Muscle of leg (tissue), 11 donors: Measurements from ENCODE around the gene SMAD6. TPM values are rescaled to one million over a fixed set of nuclear protein-coding genes. Genes with fewer than 3 reads are reported as not detected.
A peak's percentile ranks its signal among the peaks of the same experiment; 100 is the strongest.
"Not testable (repeated sequence)": the region's sequence is repeated elsewhere in the genome, so short reads cannot be mapped to it uniquely, and the experiment has no call there.

ENCODE experiments used
- DNase-seq: peaks from one replicate; pipeline ENCODE4 v3.0.0; 2013
- H3K27ac ChIP-seq: one replicate; pipeline ENCODE4 v1.5.1; 2013; ENCODE audit warnings: mild to moderate bottlenecking, low read length, control low read depth
- H3K27me3 ChIP-seq: one replicate; pipeline ENCODE4 v1.6.1; 2013; ENCODE audit warnings: low read length; ENCODE audit not compliant: control insufficient read depth, insufficient read depth
- H3K36me3 ChIP-seq: one replicate; pipeline ENCODE4 v1.6.1; 2013; ENCODE audit warnings: low read length; ENCODE audit not compliant: control insufficient read depth, insufficient read depth
- H3K4me1 ChIP-seq: one replicate; pipeline ENCODE4 v1.6.1; 2013; ENCODE audit warnings: low read length; ENCODE audit not compliant: control insufficient read depth, insufficient read depth
- H3K4me3 ChIP-seq: one replicate; pipeline ENCODE4 v1.5.1; 2013; ENCODE audit warnings: low read length, control low read depth
- H3K9me3 ChIP-seq: replicated peaks from 2 replicates; pipeline ENCODE4 v1.6.1; 2013; ENCODE audit warnings: low read depth, low read length; ENCODE audit not compliant: control insufficient read depth
- WGBS: methylation state at CpG from one replicate; pipeline ENCODE4 v1.1.5; 2013; ENCODE audit warnings: missing lambda C conversion rate; ENCODE audit not compliant: insufficient coverage; 5-methylcytosine and 5-hydroxymethylcytosine counted together
- polyA plus RNA-seq, 8 donors: library from polyadenylated mRNA; unstranded; fragments of 120-200 nt; gene quantifications; one replicate each; pipeline versions ENCODE4 v1.2.1 to v1.2.3, GENCODE V29; 2013; ENCODE audit warnings: inconsistent platforms in 1 of 8, low replicate concordance in 1 of 8; ENCODE audit not compliant: insufficient read length in 8 of 8, insufficient read depth in 1 of 8
- total RNA-seq: library from RNA; stranded (reverse); fragments of 120-200 nt; gene quantifications from one replicate; pipeline ENCODE4 v1.2.4, GENCODE V29; 2013

Gene SMAD6
- total and polyA plus RNA-seq, 9 donors, result 2.3 to 8.3 (median 5.4) TPM

DNA sequence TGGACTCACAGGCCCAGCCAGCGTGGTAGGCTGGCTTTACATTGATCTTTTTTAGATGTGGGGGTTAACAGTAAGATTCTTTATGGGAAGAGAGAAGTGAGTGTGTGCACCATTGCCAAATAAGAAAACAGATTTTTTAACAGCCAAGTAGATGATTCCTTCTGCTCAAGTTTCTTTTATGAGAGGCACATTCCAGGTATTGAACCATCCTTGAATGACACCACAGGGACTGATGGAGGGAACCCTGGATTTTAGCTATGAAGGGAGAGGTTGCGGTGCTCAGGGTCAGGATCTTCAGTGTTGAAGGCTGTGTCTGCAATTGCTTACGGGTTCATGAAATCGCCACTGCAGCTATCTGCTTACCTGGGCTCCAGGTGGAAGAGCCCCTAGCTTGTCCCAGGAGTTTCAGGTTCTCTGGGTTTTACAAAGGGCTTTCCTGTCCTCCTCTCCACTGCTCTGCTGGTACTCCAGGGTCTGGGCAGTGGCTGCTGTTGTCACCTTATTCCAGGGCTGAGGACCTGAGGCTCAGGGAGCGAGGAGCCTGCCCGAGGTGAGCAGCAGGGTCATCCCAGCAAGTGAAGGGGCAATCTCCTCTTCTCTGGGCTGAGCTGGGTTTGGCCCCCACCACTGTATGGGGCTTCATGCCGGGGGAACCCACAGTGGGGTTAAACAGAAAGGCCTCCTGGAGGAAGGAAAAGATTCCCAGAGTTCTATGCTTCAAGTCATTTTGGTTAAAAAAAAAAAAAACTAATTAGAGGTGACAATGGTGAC is 53.4 kb downstream of the SMAD6 start:
- no peaks in the 10 kb centered on the region for H3K36me3 ChIP-seq
- H3K9me3 ChIP-seq, result peaks cover 11% of the 10 kb centered on the region
- H3K27me3 ChIP-seq, result no peaks in the 10 kb centered on the region
- H3K4me1 ChIP-seq, result peaks cover 37% of the 10 kb centered on the region
- H3K27ac ChIP-seq, result peak overlapping the region; percentile 89
- WGBS, result 93% methylated on average over 4 of the region's 7 CpGs
- no peak overlapping the region for H3K4me3 ChIP-seq
- DNase-seq, result no peak

- peak; percentile 92 for DNase-seq
- Histone ChIP-seq H3K27me3 (no peaks in the 10 kb centered on the region), H3K9me3 (peaks cover 11% of the 10 kb centered on the region), H3K36me3 (no peaks in the 10 kb centered on the region), H3K27ac (peak overlapping the region; percentile 89), H3K4me3 (no peak overlapping the region), H3K4me1 (peaks cover 43% of the 10 kb centered on the region)
- 17% methylated on average over 2 of the region's 6 CpGs for WGBS
Measured at GRCh38 chr15:66756295-66756694, 54.3 kb downstream of the SMAD6 start.

DNA sequence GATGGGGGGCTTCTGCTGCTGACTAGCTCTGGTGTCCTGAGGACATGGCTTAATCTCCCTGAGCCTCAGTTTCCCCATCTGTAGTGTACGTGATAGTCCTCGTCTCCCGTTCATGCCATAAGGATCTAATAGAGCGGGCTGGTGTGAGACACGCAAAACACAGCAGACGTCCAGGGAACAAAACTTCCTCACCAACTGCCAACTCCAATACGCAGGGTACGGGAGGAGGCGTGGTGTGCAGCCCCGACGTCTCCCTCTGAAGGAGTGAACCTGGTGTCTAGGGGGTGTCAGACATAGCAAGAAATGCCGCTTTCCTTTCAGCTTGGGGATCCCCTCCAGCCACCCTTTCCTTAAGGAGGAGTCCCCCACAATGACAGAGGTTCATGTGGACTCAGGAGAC is 55.0 kb downstream of the SMAD6 start:
- no peaks in the 10 kb centered on the region for H3K36me3 ChIP-seq
- H3K27me3 ChIP-seq, result no peaks in the 10 kb centered on the region
- H3K4me3 ChIP-seq, result no peak overlapping the region
- no CpG with 5 or more reads among the region's 12 CpGs for WGBS
- peaks cover 11% of the 10 kb centered on the region for H3K9me3 ChIP-seq
- H3K4me1 ChIP-seq, result peaks cover 44% of the 10 kb centered on the region
- DNase-seq, result no peak
- H3K27ac ChIP-seq, result peak overlapping the region; percentile 89

DNA sequence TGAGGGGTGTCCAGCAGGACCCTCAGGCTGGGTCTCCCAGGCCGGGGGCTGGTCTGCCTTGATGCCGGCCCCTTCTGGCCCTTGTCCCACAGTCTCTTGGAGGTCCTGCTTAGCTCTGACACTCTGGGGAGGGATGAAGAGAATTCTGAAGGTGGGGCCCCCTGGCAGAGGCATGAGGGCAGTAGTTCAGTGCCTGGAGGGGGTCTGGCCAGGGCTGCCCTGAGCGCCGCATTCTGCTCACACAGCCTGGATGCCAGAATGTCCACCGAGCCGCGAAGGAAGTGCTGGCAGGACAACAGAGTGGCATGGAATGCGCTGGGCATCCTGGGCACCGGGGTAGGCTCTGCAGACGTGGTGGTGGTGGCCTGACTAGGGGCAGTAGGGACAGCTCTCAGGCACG is 55.5 kb downstream of the SMAD6 start:
- WGBS, result 84% methylated on average over 10 of the region's 11 CpGs
- peak overlapping the region; percentile 35 for H3K27ac ChIP-seq

DNA sequence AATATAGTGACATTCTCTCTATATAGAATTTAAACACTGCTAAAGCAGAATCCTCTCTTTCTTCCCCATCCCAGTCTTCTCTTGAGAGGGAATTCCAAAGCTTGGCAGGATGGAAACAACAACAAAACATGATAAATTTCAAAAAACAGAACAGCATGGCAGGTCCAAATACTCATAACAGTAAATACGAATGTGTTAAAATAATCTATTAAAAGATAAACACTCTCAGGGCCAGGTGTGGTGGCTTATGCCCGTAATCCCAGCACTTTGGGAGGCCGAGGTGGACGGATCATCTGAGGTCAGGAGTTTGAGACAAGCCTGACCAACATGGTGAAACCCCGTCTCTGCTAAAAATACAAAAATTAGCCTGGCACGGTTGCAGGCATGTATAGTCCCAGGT is 56.2 kb downstream of the SMAD6 start:
- H3K4me3 ChIP-seq, H3K36me3 ChIP-seq, H3K27ac ChIP-seq, DNase-seq, H3K27me3 ChIP-seq: not testable (repeated sequence)
- 84% methylated on average over 5 of the region's 6 CpGs for WGBS
- Histone ChIP-seq H3K9me3 (peaks cover 11% of the 10 kb centered on the region), H3K4me1 (peaks cover 48% of the 10 kb centered on the region)

More for the DNA sequence above, 55.5 kb downstream of the SMAD6 start:
- Histone ChIP-seq H3K4me1 (peaks cover 45% of the 10 kb centered on the region), H3K27me3 (no peaks in the 10 kb centered on the region), H3K4me3 (no peak overlapping the region), H3K36me3 (no peaks in the 10 kb centered on the region), H3K9me3 (peaks cover 11% of the 10 kb centered on the region)
- DNase-seq, result no peak

- H3K4me3 ChIP-seq, result no peak overlapping the region
- DNase-seq, result no peak
- WGBS, result no CpG with 5 or more reads among the region's 3 CpGs
- no peaks in the 10 kb centered on the region for H3K27me3 ChIP-seq
- H3K27ac ChIP-seq, result no peak overlapping the region
- peaks cover 11% of the 10 kb centered on the region for H3K9me3 ChIP-seq
- H3K4me1 ChIP-seq, result peaks cover 50% of the 10 kb centered on the region
- no peaks in the 10 kb centered on the region for H3K36me3 ChIP-seq
Measured at GRCh38 chr15:66758844-66759243, 56.8 kb downstream of the SMAD6 start.

DNA sequence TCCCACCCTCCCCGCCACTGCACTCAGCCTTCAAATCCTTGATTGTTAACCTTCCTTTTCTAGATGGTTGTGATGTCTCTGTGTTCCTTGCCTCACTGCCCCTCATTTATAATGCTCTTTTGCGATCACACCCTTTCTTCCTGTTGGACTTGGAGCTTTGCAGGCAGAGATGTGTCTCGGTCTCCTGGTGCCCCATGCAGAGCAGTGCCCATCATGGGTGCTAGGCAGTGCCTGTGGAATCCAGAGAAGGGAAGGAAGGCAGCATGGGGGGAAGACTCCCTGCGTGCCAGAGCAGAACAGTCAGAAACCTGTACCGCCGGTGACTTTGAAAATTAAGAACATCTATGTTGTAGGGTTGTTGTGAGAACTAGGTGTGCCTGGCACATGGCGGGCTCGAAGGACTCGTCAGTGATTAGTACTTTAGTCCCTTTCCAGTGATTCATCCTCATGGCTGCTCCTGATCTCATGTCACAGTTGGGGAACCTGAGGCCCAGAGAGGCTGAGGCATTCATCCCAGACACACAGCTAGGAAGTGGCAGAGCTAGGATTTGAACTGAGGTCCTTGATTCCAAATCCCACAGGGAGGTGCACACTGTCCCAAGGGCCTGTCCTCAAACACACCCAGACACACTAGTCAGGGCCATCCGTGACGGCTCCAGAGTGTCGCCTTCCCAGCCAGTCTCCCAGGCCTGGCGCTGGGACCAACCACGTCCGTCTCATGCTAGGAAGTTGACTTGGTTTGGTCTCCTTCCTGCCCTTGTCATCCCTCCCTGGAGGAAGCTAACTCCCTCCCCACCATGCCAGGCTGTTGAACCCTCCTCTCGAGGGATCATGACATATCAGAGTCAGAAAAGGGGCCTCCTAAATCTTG is 58.3 kb downstream of the SMAD6 start:
- H3K4me3 ChIP-seq, result no peak overlapping the region
- peaks cover 48% of the 10 kb centered on the region for H3K4me1 ChIP-seq
- WGBS, result 83% methylated on average over 10 of the region's 16 CpGs
- peaks cover 3% of the 10 kb centered on the region for H3K9me3 ChIP-seq
- no peaks in the 10 kb centered on the region for H3K27me3 ChIP-seq
- no peak for DNase-seq
- no peaks in the 10 kb centered on the region for H3K36me3 ChIP-seq
- H3K27ac ChIP-seq, result peak overlapping the region; percentile 42

- Histone ChIP-seq H3K4me1 (peaks cover 52% of the 10 kb centered on the region), H3K36me3 (no peaks in the 10 kb centered on the region), H3K9me3 (no peaks in the 10 kb centered on the region), H3K27ac (peak overlapping the region; percentile 42), H3K4me3 (no peak overlapping the region), H3K27me3 (no peaks in the 10 kb centered on the region)
- DNase-seq, result no peak
- WGBS, result 60% methylated on average over 4 of the region's 16 CpGs
Measured at GRCh38 chr15:66760968-66761725, 59.1 kb downstream of the SMAD6 start.

DNA sequence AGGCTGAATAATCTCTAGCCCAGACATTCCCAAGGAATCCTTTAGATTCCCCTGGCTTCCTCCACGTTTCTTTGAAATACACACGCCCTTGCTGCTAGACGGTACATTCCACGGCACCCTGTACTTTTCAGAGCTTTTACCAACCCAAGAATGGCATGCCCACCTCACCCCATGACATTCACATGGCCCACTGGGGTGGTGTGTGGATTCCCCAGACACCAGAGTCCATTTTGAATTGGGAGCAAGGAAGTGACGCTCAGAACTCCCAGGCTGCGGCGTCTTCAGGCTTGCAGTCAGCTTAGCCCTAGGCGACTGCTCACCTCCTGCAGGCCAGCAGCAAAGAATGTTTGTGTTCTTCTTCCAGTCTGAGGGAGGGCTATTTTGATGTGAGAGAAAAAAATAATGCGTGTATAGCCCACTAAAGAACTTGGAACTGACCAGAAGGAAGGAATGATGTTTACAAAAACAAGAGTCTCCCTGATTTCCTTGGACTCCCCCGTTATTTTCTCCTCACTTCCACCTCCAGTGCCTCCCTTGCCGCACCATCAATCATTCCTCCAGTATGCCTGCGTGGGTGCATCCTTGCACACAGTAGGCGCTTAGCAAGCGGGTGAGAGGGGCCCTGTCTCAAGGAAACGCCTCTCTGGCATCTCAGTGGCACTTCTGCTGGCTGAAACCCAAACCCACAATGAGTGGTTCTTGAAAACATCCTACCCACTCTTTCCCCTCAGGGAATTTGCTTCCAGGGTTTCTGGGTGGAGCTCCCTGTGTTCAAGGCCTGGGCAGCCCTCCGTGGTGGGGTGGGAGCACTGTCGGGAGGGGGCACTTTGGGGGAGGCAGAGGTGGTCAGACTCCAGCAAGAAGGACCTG is 59.9 kb downstream of the SMAD6 start:
- Histone ChIP-seq H3K4me1 (peaks cover 52% of the 10 kb centered on the region), H3K36me3 (no peaks in the 10 kb centered on the region), H3K27me3 (no peaks in the 10 kb centered on the region), H3K9me3 (no peaks in the 10 kb centered on the region), H3K4me3 (no peak overlapping the region), H3K27ac (no peak overlapping the region)
- DNase-seq, result no peak
- 73% methylated on average over 10 of the region's 17 CpGs for WGBS
